ENCODE data around the gene DIPK1A. TPM values are rescaled to one million over a fixed set of nuclear protein-coding genes. Genes with fewer than 3 reads are reported as not detected.

Gene DIPK1A
- total RNA-seq (2014; rRNA removed) (1.0 and 2.1 TPM in 2 replicates), Bru-seq, nascent RNA (percentile 44 among the genes with signal in this experiment), BruChase-seq, experiment 1, labeled RNA remaining after a 6-hour chase (percentile 42 among the genes with signal in this experiment), BruChase-seq, experiment 2, labeled RNA remaining after a 2-hour chase (percentile 43 among the genes with signal in this experiment)
- long read RNA-seq, transcript FAM69A-201 (5 exons, 2,574 nt): major isoform, 13 of 20 reads
- long read RNA-seq, partial matches to known transcripts: 0 of 20 reads
- long read RNA-seq, other reads (novel, unspliced or antisense): 5 of 20 reads

GRCh38 chr1:92961131-92961895, at the start of gene DIPK1A:
DIPK1A (minus strand) TSS chr1:92961462; CDS start chr1:92961429, 33 bp downstream.
- no peaks in the 10 kb centered on the region for H3K36me3 ChIP-seq (ENCODE audit: low read depth, low read length)
- peak within 1 kb of the TSS; percentile 98 for H3K4me2 ChIP-seq (ENCODE audit: low read length)
- no peak within 1 kb of the TSS for H3K27ac ChIP-seq (ENCODE audit: low read length)
- peak within 1 kb of the TSS; percentile 52; the same call in 1 of the 2 replicates for H3K9ac ChIP-seq (ENCODE audit: low read length)
- intact Hi-C loops (cut with micrococcal nuclease): no loop called here
- peak within 1 kb of the TSS; percentile 86 for H3K4me3 ChIP-seq (ENCODE audit: low read length)
- H3K9me2 ChIP-seq (replicated peaks; ENCODE audit: low read length): no peaks in the 10 kb centered on the region
- H3F3A ChIP-seq (ENCODE audit: low read length, unreplicated experiment): no peaks in the 10 kb centered on the region
- BruUV-seq (replicated peaks): no TSS peak
- ATAC-seq: peak; percentile 62
- H3K27me3 ChIP-seq (ENCODE audit: low read length): no peaks in the 10 kb centered on the region
- H4K20me1 ChIP-seq (ENCODE audit: low read length): no peaks in the 10 kb centered on the region
- DNase-seq: peak; percentile 64
- no peaks in the 10 kb centered on the region for H3K9me3 ChIP-seq (ENCODE audit: low read length)
- peak within 1 kb of the TSS; percentile 98 for H2AFZ ChIP-seq (ENCODE audit: low read length)
- ChIA-PET CTCF (interaction anchor here (1.0 to 1.7 kb wide), 3 partner anchors 32 to 101 kb away, joined by 6 to 17 read pairs (median 11); no protein-coding TSS in a partner anchor), POLR2A (ENCODE audit: unreplicated experiment) (interaction anchor here (0.8 kb wide), 1 partner anchor 117 kb away, joined by 14 read pairs; no protein-coding TSS in a partner anchor)
- peaks cover 10% of the 10 kb centered on the region for H3K4me1 ChIP-seq (ENCODE audit: insufficient read depth, low read length)
- TF ChIP-seq EZH2phosphoT487 (IDR thresholded peaks at IDR 0.05; ENCODE audit: borderline replicate concordance, low read length): no peak
- TF ChIP-seq EZH2 (IDR thresholded peaks at IDR 0.05; ENCODE audit: low read length, unreplicated experiment): no peak
- TF ChIP-seq CTCF (conservative IDR thresholded peaks at IDR 0.05; ENCODE audit: low read depth, low read length): no peak
- no peaks in the 10 kb centered on the region for H3K79me2 ChIP-seq (ENCODE audit: low read length)

GRCh38 chr1:93007941-93008577, 46.8 kb upstream of the DIPK1A start:
- peaks cover 16% of the 10 kb centered on the region for H3K4me1 ChIP-seq (ENCODE audit: insufficient read depth, low read length)
- no peak overlapping the region for H3K4me3 ChIP-seq (ENCODE audit: low read length)
- H3K27ac ChIP-seq (ENCODE audit: low read length): no peak overlapping the region
- H3F3A ChIP-seq (ENCODE audit: low read length, unreplicated experiment): no peaks in the 10 kb centered on the region
- DNase-seq (no peak), ATAC-seq (no peak)
- H4K20me1 ChIP-seq (ENCODE audit: low read length): no peaks in the 10 kb centered on the region
- H3K9me3 ChIP-seq (ENCODE audit: low read length): no peaks in the 10 kb centered on the region
- no peaks in the 10 kb centered on the region for H3K36me3 ChIP-seq (ENCODE audit: low read depth, low read length)
- no peaks in the 10 kb centered on the region for H3K27me3 ChIP-seq (ENCODE audit: low read length)
- ChIA-PET POLR2A (ENCODE audit: unreplicated experiment) (interaction anchor here (0.7 kb wide), 1 partner anchor 28 kb away, joined by 3 read pairs; no protein-coding TSS in a partner anchor), CTCF (interaction anchor here (0.6 kb wide), 1 partner anchor 259 kb away, joined by 3 read pairs; no protein-coding TSS in a partner anchor)
- H3K9me2 ChIP-seq (replicated peaks; ENCODE audit: low read length): no peaks in the 10 kb centered on the region
- H3K9ac ChIP-seq (ENCODE audit: low read length): no peak overlapping the region
- H3K79me2 ChIP-seq (ENCODE audit: low read length): no peaks in the 10 kb centered on the region
- TF ChIP-seq EZH2 (IDR thresholded peaks at IDR 0.05; ENCODE audit: low read length, unreplicated experiment): no peak
- no peak for TF ChIP-seq CTCF (conservative IDR thresholded peaks at IDR 0.05; ENCODE audit: low read depth, low read length)
- no peak for TF ChIP-seq EZH2phosphoT487 (IDR thresholded peaks at IDR 0.05; ENCODE audit: borderline replicate concordance, low read length)
- no peak overlapping the region for H2AFZ ChIP-seq (ENCODE audit: low read length)
- no TSS peak for BruUV-seq (replicated peaks)
- intact Hi-C loops (cut with micrococcal nuclease): no loop called here
- H3K4me2 ChIP-seq (ENCODE audit: low read length): no peak overlapping the region
